Endothelial cell of umbilical vein (primary cell): Measurements from ENCODE around the gene PDYN. TPM values are rescaled to one million over a fixed set of nuclear protein-coding genes. Genes with fewer than 3 reads are reported as not detected.

Source experiments
- BruUV-seq: library from RNA; stranded (reverse); fragments of 400-500 nt; replicated peaks from 2 replicates; lab custom pipeline; 2021; lab: Mats Ljungman, UMichigan
- CTCF ChIA-PET: fragments of 300-600, 350-600 bp; sonication (Branson Sonifier 250); formaldehyde crosslinking; loops from one replicate; lab custom pipeline; 2021; ENCODE audit warnings: antibody characterized with exemption, inconsistent platforms; lab: Charles Lee
- POLR2A ChIA-PET: fragments of 300-600, 350-600 bp; sonication (Branson Sonifier 250); formaldehyde crosslinking; loops from one replicate; lab custom pipeline; 2021; ENCODE audit warnings: antibody characterized with exemption, inconsistent platforms; lab: Charles Lee
- DNase-seq: peaks from one replicate; pipeline ENCODE4 v3.0.0-alpha.2; 2011; ENCODE audit warnings: low read depth, low spot score
- FAIRE-seq: peaks from 2 replicates; lab custom pipeline; 2011; peaks lifted over from hg19 to GRCh38; lab: Jason Lieb, UNC
- H2AFZ ChIP-seq: 2 replicates; pipeline ENCODE4 v1.6.0; 2012; ENCODE audit warnings: low read depth, low read length, control low read depth, inconsistent platforms
- H3K27ac ChIP-seq: 2 replicates; pipeline ENCODE4 v1.5.1; 2011; ENCODE audit warnings: low read depth, mild to moderate bottlenecking, control low read depth, low read length, moderate library complexity; ENCODE audit not compliant: insufficient read depth
- H3K27me3 ChIP-seq, 2 experiments: 2 replicates each; pipeline versions ENCODE4 v1.6.0 to v1.6.1; 2011; ENCODE audit warnings: low read length in 2 of 2, mixed read lengths in 1 of 2; ENCODE audit not compliant: control insufficient read depth in 2 of 2, insufficient read depth in 2 of 2
- H3K36me3 ChIP-seq, 2 experiments: 2 replicates in 1 of 2; 3 replicates in 1 of 2; pipeline ENCODE4 v1.5.1; 2011; ENCODE audit warnings: low read length in 2 of 2, mild to moderate bottlenecking in 1 of 2, moderate library complexity in 1 of 2; ENCODE audit not compliant: control insufficient read depth in 2 of 2, insufficient read depth in 2 of 2; ENCODE audit errors: extremely low read depth in 1 of 2
- H3K4me1 ChIP-seq: 3 replicates; pipeline ENCODE4 v1.5.1; 2011; ENCODE audit warnings: mild to moderate bottlenecking, low read length; ENCODE audit not compliant: control insufficient read depth, insufficient read depth; ENCODE audit errors: extremely low read depth
- H3K4me2 ChIP-seq: 2 replicates; pipeline ENCODE4 v1.6.1; 2011; ENCODE audit warnings: low read length, control low read depth, mixed read lengths; ENCODE audit not compliant: insufficient read depth
- H3K4me3 ChIP-seq, 3 experiments: fragments of 200-600 bp in 1 of 3; sonication (generic), shearing (Covaris generic) in 1 of 3; replicated peaks in 1 of 3; 2 replicates each; pipeline ENCODE4 v1.5.1; 2011 to 2016; ENCODE audit warnings: control low read depth in 3 of 3, low read length in 3 of 3, mild to moderate bottlenecking in 2 of 3, inconsistent platforms in 1 of 3, low read depth in 1 of 3, moderate library complexity in 1 of 3; ENCODE audit not compliant: insufficient read depth in 1 of 3
- H3K79me2 ChIP-seq: 2 replicates; pipeline ENCODE4 v1.6.0; 2012; ENCODE audit warnings: low read length, inconsistent platforms; ENCODE audit not compliant: control insufficient read depth, insufficient read depth
- H3K9ac ChIP-seq: replicated peaks from 2 replicates; pipeline ENCODE3; 2011; ENCODE audit warnings: low read length, control low read depth; ENCODE audit not compliant: insufficient read depth; ENCODE audit errors: extremely low read depth
- H3K9me1 ChIP-seq: replicated peaks from 3 replicates; pipeline ENCODE4 v1.6.0; 2011; ENCODE audit warnings: mild to moderate bottlenecking, low read length; ENCODE audit not compliant: control insufficient read depth, insufficient read depth; ENCODE audit errors: extremely low read depth
- H3K9me3 ChIP-seq: replicated peaks from 2 replicates; pipeline ENCODE4 v1.5.1; 2012; ENCODE audit warnings: low read length, inconsistent platforms; ENCODE audit not compliant: control insufficient read depth, insufficient read depth
- H4K20me1 ChIP-seq: replicated peaks from 2 replicates; pipeline ENCODE3; 2011; ENCODE audit warnings: mild to moderate bottlenecking, low read length; ENCODE audit not compliant: control insufficient read depth, insufficient read depth; ENCODE audit errors: extremely low read depth
- CTCF ChIP-seq, 2 donors: IDR thresholded peaks; 1 replicate in 1 of 2; 2 replicates in 1 of 2; pipeline ENCODE4 v1.5.1; 2011; ENCODE audit warnings: low read length in 2 of 2, mild to moderate bottlenecking in 2 of 2, moderate library complexity in 2 of 2, control low read depth in 1 of 2, inconsistent platforms in 1 of 2, low read depth in 1 of 2; ENCODE audit not compliant: insufficient read depth in 1 of 2; ENCODE audit errors: extremely low read depth in 1 of 2
- EZH2 ChIP-seq: IDR thresholded peaks from 2 replicates; pipeline ENCODE4 v1.6.1; 2012; ENCODE audit warnings: borderline replicate concordance, low read depth, mild to moderate bottlenecking, moderate library complexity, low read length, inconsistent platforms; ENCODE audit not compliant: severe bottlenecking
- FOS ChIP-seq: IDR thresholded peaks from 2 replicates; pipeline ENCODE4 v1.6.1; 2011; ENCODE audit warnings: mild to moderate bottlenecking, low read length, moderate library complexity, borderline replicate concordance; ENCODE audit not compliant: insufficient read depth
- GATA2 ChIP-seq: IDR thresholded peaks from 2 replicates; pipeline ENCODE4 v1.7.0; 2011; ENCODE audit warnings: low read depth, mild to moderate bottlenecking, moderate library complexity, mixed read lengths, low read length; ENCODE audit not compliant: insufficient read length, insufficient read depth
- JUN ChIP-seq: IDR thresholded peaks from 2 replicates; pipeline ENCODE4 v1.6.1; 2011; ENCODE audit warnings: borderline replicate concordance, low read depth; ENCODE audit not compliant: insufficient read length, insufficient read depth
- MAX ChIP-seq: IDR thresholded peaks from 2 replicates; pipeline ENCODE4 v1.6.1; 2011; ENCODE audit not compliant: insufficient read depth, insufficient read length
- MYC ChIP-seq: IDR thresholded peaks from one replicate; pipeline ENCODE4 v1.6.1; 2011; ENCODE audit warnings: mild to moderate bottlenecking, low read depth, low read length
- POLR2A ChIP-seq: IDR thresholded peaks from 2 replicates; pipeline ENCODE4 v1.6.1; 2012; ENCODE audit warnings: low read depth, mild to moderate bottlenecking, control low read depth, low read length
- POLR2AphosphoS5 ChIP-seq: IDR thresholded peaks from 2 replicates; pipeline ENCODE4 v1.6.1; 2012; ENCODE audit warnings: low read depth, mild to moderate bottlenecking, control low read depth, low read length, moderate library complexity; ENCODE audit not compliant: insufficient read depth
- dilution Hi-C: fragments of 300-500 bp; cut with MboI; formaldehyde crosslinking; loops from one replicate; pipeline ENCODE4 v1.15.0; 2019; ENCODE audit warnings: low sequenced_read_pairs; ENCODE audit not compliant: extremely low pct_ligation_motif_present
- intact Hi-C: fragments of 100-400 bp; cut with micrococcal nuclease; formaldehyde crosslinking; loops from one replicate; pipeline ENCODE4 v1.10.0; 2022
- polyA plus RNA-seq, 4 experiments: library from polyadenylated mRNA; depleted of rRNA in 3 of 4; stranded (reverse) in 3 of 4; unstranded in 1 of 4; fragments of >200 nt; gene quantifications; 2 replicates each; pipeline versions ENCODE4 v1.2.1 to v1.2.3, GENCODE V29; 2011 to 2012; ENCODE audit warnings: missing spikeins in 1 of 4
- total RNA-seq: library from RNA; stranded (reverse); gene quantifications from 2 replicates; pipeline ENCODE4 v1.2.3, GENCODE V29; 2021

The PDYN gene
- total and polyA plus RNA-seq, 2 donors (not counting 3 experiments of a cell fraction or from before 2014, with no cell fraction given): not detected

- H3K9ac ChIP-seq: no peak overlapping the region
- no peaks in the 10 kb centered on the region for H3K9me1 ChIP-seq
- intact Hi-C loops: no loop called here
- DNase-seq: no peak
- CTCF ChIA-PET: interaction anchor here (1.4 kb wide), 1 partner anchor 36 kb away, joined by 3 read pairs; no protein-coding TSS in a partner anchor
- no peak overlapping the region for H3K27ac ChIP-seq
- no peaks in the 10 kb centered on the region for H3K27me3 ChIP-seq
- no peaks in the 10 kb centered on the region for H3K79me2 ChIP-seq
- BruUV-seq: no TSS peak
- H3K4me2 ChIP-seq: no peak overlapping the region
- H3K9me3 ChIP-seq: no peaks in the 10 kb centered on the region
- POLR2A ChIA-PET: no interaction called here
- H2AFZ ChIP-seq: no peak overlapping the region
- H3K36me3 ChIP-seq: peaks cover 0 to 4% of the 10 kb centered on the region in 2 experiments
- H4K20me1 ChIP-seq: no peaks in the 10 kb centered on the region
- FAIRE-seq: no peak
- dilution Hi-C loops: no loop called here
- TF ChIP-seq EZH2: no peak
- no peak for TF ChIP-seq FOS
- no peak for TF ChIP-seq MYC
- no peak for TF ChIP-seq POLR2AphosphoS5
- TF ChIP-seq GATA2: no peak
- TF ChIP-seq JUN: no peak
- TF ChIP-seq MAX: no peak
- TF ChIP-seq POLR2A: no peak
- TF ChIP-seq CTCF (IDR thresholded peaks at IDR 0.05; ENCODE audit: extremely low read depth in 1 of 2, insufficient read depth in 1 of 2, low read depth in 1 of 2, low read length in 2 of 2): no peak
- H3K4me3 ChIP-seq: no peak overlapping the region
- H3K4me1 ChIP-seq: no peaks in the 10 kb centered on the region
Observed at GRCh38 chr20:1928782-1929181, 65.1 kb downstream of the PDYN start.

Other genes starting within 250 kb of the PDYN start
- gene SIRPA, start 98.7 kb downstream of the PDYN start, total RNA-seq: 58.3 and 59.2 TPM in 2 replicates
- gene SIRPA, start 98.7 kb downstream of the PDYN start, polyA plus RNA-seq: 29.4 and 29.9 TPM in 2 replicates
- gene STK35, start 107.8 kb upstream of the PDYN start, total RNA-seq: 17.5 TPM in 2 replicates
- gene STK35, start 107.8 kb upstream of the PDYN start, polyA plus RNA-seq: 9.9 and 10.2 TPM in 2 replicates